GM19455 (cell line): ENCODE results near the gene SCN7A.
"Not testable (repeated sequence)": the region's sequence is repeated elsewhere in the genome, so short reads cannot be mapped to it uniquely, and the experiment has no call there.

Experiments used
- ATAC-seq: cut with Tn5 transposase; IDR thresholded peaks from one replicate; pipeline ENCODE4 v1.9.1; 2021; ENCODE audit not compliant: unreplicated experiment

The SCN7A gene

GRCh38 chr2:166360906-166361305 lies 133.1 kb downstream of the SCN7A start:
- ATAC-seq: no peak

- ATAC-seq: no peak
These were observed 133.6 kb downstream of the SCN7A start for GRCh38 chr2:166360426-166360825.

- ATAC-seq: not testable (repeated sequence)
These were observed 136.1 kb downstream of the SCN7A start for GRCh38 chr2:166357950-166358321.

GRCh38 chr2:166357068-166357949 lies 136.7 kb downstream of the SCN7A start:
- ATAC-seq: no peak
